ENCODE measurements around the gene NKD2.

- no peak for TF ChIP-seq CTCF (IDR thresholded peaks at IDR 0.05)
- no peak for TF ChIP-seq REST (IDR thresholded peaks at IDR 0.05; ENCODE audit: insufficient read depth in 1 of 2, low read depth in 2 of 2, low read length in 1 of 2)
- TF ChIP-seq SIN3A (IDR thresholded peaks at IDR 0.05; ENCODE audit: borderline replicate concordance, insufficient read depth, low read depth, low read length), result no peak
- no peak for TF ChIP-seq POLR2AphosphoS5 (IDR thresholded peaks at IDR 0.05; ENCODE audit: low read depth, low read length)
Observed at GRCh38 chr5:1059884-1060263, 51.3 kb downstream of the NKD2 start.

Measured in Panc1 (cell line).